HepG2 (cell line): ENCODE measurements around the gene SWSAP1. TPM values are rescaled to one million over a fixed set of nuclear protein-coding genes. Genes with fewer than 3 reads are reported as not detected.

Source experiments
- BHLHE40 ChIP-seq: IDR thresholded peaks from 2 replicates; pipeline ENCODE4 v1.6.1; 2011; ENCODE audit warnings: low read length, improper control_type of control experiment
- ELF3 ChIP-seq: IDR thresholded peaks from 2 replicates; pipeline ENCODE4 v1.6.1; 2016; ENCODE audit warnings: missing genetic modification reagents, missing compliant biosample characterization
- ETV5 ChIP-seq: IDR thresholded peaks from 2 replicates; pipeline ENCODE4 v1.6.1; 2018; ENCODE audit warnings: missing biosample characterization, missing genetic modification reagents, inconsistent platforms, borderline replicate concordance
- GZF1 ChIP-seq: sonication (generic); formaldehyde crosslinking; IDR thresholded peaks from 2 replicates; pipeline ENCODE4 v1.5.1; 2020; ENCODE audit warnings: mild to moderate bottlenecking, missing genetic modification reagents
- HDAC6 ChIP-seq: fragments of 200-600 bp; sonication (generic); IDR thresholded peaks from 2 replicates; pipeline ENCODE4 v1.7.0; 2017; ENCODE audit warnings: mild to moderate bottlenecking, antibody characterized with exemption, low read length, low read depth
- JUND ChIP-seq: sonication (generic); formaldehyde crosslinking; IDR thresholded peaks from 2 replicates; pipeline ENCODE4 v1.8.0; 2022; ENCODE audit warnings: mild to moderate bottlenecking, missing genetic modification reagents
- MZF1 ChIP-seq: sonication (generic); formaldehyde crosslinking; IDR thresholded peaks from 2 replicates; pipeline ENCODE4 v1.8.1; 2023; ENCODE audit warnings: mild to moderate bottlenecking, missing genetic modification reagents, borderline replicate concordance
- ONECUT2 ChIP-seq: sonication (generic); formaldehyde crosslinking; IDR thresholded peaks from 2 replicates; pipeline ENCODE4 v1.4.0; 2020; ENCODE audit warnings: missing genetic modification reagents
- PHF5A ChIP-seq: IDR thresholded peaks from one replicate; pipeline ENCODE4 v1.6.1; 2018; ENCODE audit warnings: low read depth, missing genetic modification reagents; ENCODE audit not compliant: unreplicated experiment
- RXRA ChIP-seq: sonication (generic); formaldehyde crosslinking; IDR thresholded peaks from 2 replicates; pipeline ENCODE4 v1.5.1; 2020; ENCODE audit warnings: missing genetic modification reagents
- SP4 ChIP-seq: sonication (generic); formaldehyde crosslinking; IDR thresholded peaks from 2 replicates; pipeline ENCODE4 v1.8.1; 2023; ENCODE audit warnings: mild to moderate bottlenecking, missing genetic modification reagents
- SSRP1 ChIP-seq: IDR thresholded peaks from 2 replicates; pipeline ENCODE4 v1.6.1; 2016; ENCODE audit warnings: control low read depth
- TAF1 ChIP-seq: sonication (generic); formaldehyde crosslinking; IDR thresholded peaks from 2 replicates; pipeline ENCODE4 v1.4.0; 2020; ENCODE audit warnings: missing genetic modification reagents
- TMF1 ChIP-seq: sonication (generic); formaldehyde crosslinking; IDR thresholded peaks from 2 replicates; pipeline ENCODE4 v1.8.1; 2022; ENCODE audit warnings: low read depth, missing genetic modification reagents
- ZNF274 ChIP-seq: sonication (generic); formaldehyde crosslinking; IDR thresholded peaks from 2 replicates; pipeline ENCODE4 v1.5.1; 2020; ENCODE audit warnings: mild to moderate bottlenecking, missing genetic modification reagents
- ZNF749 ChIP-seq: sonication (generic); formaldehyde crosslinking; IDR thresholded peaks from 2 replicates; pipeline ENCODE4 v1.8.0; 2022; ENCODE audit warnings: mild to moderate bottlenecking, missing genetic modification reagents, moderate library complexity, borderline replicate concordance
- polyA plus RNA-seq, 8 experiments: library from polyadenylated mRNA; depleted of rRNA in 3 of 8; stranded (reverse) in 7 of 8; unstranded in 1 of 8; fragments of >200 nt; fragmentation: Illumina TruSeq in 4 of 8; extraction: Trizol in 4 of 8; gene quantifications; 2 replicates each; pipeline versions ENCODE4 v1.2.1 to v1.2.3, GENCODE V29; 2011 to 2016; ENCODE audit warnings: low read depth in 4 of 8, missing spikeins in 1 of 8, mixed read lengths in 1 of 8; ENCODE audit not compliant: insufficient read depth in 1 of 8
- total RNA-seq, 5 experiments: library from RNA; depleted of rRNA; stranded (reverse); fragments of >200 nt; fragmentation: Illumina TruSeq; extraction: Trizol; gene quantifications; 2 replicates each; pipeline ENCODE4 v1.2.3, GENCODE V29; 2016; ENCODE audit warnings: low read depth in 1 of 5
- TF ChIP-seq, protein P1 (sequence below): sonication (generic); formaldehyde crosslinking; IDR thresholded peaks from 2 replicates; pipeline ENCODE4 v1.5.1; 2020; ENCODE audit warnings: missing genetic modification reagents, mild to moderate bottlenecking, borderline replicate concordance
- TF ChIP-seq, protein P2 (sequence below): sonication (generic); formaldehyde crosslinking; IDR thresholded peaks from 2 replicates; pipeline ENCODE4 v1.4.0; 2020; ENCODE audit warnings: missing genetic modification reagents, borderline replicate concordance
- TF ChIP-seq, protein P3 (sequence below): sonication (generic); formaldehyde crosslinking; IDR thresholded peaks from 2 replicates; pipeline ENCODE4 v1.4.0; 2020; ENCODE audit warnings: missing genetic modification reagents, low read depth, mild to moderate bottlenecking, borderline replicate concordance
- TF ChIP-seq, protein P4 (sequence below): IDR thresholded peaks from 2 replicates; pipeline ENCODE4 v1.6.1; 2016

SWSAP1 gene
- total and polyA plus RNA-seq, 2 of the 13 experiments (the other 11 are each of a cell fraction or from before 2014, with no cell fraction given): 2.7 to 3.3 TPM

DNA sequence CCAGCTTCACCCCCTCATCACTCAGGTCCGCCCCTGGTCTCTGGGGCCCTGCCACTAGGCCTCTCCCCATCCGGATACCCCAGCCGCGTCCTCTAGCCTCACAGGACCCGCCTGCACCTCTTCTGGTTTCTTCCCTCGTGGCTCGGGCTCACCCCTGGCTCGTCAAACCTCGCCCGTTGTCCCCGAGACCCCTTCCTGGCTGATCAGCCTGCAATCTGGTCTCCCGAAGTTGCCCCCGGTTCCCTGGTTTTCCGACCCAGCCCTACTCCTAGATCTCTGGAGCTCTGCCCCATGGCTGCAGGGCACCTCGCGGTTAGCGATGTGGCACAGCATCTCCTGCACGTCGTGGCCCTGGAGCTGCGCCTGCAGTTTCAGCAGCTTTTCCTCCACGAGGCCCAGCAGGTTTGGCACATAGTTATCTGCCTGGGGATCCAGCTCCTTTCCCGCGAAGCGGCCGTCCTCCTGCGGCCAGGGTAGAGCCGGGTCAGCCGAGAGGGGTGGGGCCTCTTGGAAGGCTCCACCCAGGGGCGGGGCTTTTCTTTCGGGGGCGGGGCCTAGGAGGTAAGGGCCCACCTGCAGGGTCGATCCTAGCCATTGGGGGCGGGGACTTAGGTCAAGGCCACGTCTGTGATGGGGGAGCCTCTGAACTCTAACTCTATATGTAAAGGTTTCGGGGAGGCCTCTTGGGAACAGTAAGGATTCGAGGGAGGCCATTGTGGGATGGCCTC lies 47.1 kb downstream of the SWSAP1 start (continued):
- TF ChIP-seq TMF1 (CRISPR knock-in tag) (no peak), ZNF749 (CRISPR knock-in tag) (no peak), TAF1 (no peak), ELF3 (CRISPR knock-in tag) (no peak), SSRP1 (CRISPR knock-in tag) (no peak), RXRA (CRISPR knock-in tag) (peak; percentile 14; the same call in 1 of the 2 replicates), JUND (no peak), GZF1 (CRISPR knock-in tag) (no peak), SP4 (CRISPR knock-in tag) (0 out of 2 replicates have a peak, but pooled peaks have one; percentile 17), HDAC6 (no peak), ZNF274 (CRISPR knock-in tag) (no peak), MZF1 (CRISPR knock-in tag) (no peak), PHF5A (no peak), ONECUT2 (CRISPR knock-in tag) (no peak), BHLHE40 (no peak), ETV5 (CRISPR knock-in tag) (no peak)
- TF ChIP-seq, protein P1, sequence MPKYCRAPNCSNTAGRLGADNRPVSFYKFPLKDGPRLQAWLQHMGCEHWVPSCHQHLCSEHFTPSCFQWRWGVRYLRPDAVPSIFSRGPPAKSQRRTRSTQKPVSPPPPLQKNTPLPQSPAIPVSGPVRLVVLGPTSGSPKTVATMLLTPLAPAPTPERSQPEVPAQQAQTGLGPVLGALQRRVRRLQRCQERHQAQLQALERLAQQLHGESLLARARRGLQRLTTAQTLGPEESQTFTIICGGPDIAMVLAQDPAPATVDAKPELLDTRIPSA (CRISPR knock-in tag): no peak
- TF ChIP-seq, protein P2, sequence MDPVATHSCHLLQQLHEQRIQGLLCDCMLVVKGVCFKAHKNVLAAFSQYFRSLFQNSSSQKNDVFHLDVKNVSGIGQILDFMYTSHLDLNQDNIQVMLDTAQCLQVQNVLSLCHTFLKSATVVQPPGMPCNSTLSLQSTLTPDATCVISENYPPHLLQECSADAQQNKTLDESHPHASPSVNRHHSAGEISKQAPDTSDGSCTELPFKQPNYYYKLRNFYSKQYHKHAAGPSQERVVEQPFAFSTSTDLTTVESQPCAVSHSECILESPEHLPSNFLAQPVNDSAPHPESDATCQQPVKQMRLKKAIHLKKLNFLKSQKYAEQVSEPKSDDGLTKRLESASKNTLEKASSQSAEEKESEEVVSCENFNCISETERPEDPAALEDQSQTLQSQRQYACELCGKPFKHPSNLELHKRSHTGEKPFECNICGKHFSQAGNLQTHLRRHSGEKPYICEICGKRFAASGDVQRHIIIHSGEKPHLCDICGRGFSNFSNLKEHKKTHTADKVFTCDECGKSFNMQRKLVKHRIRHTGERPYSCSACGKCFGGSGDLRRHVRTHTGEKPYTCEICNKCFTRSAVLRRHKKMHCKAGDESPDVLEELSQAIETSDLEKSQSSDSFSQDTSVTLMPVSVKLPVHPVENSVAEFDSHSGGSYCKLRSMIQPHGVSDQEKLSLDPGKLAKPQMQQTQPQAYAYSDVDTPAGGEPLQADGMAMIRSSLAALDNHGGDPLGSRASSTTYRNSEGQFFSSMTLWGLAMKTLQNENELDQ: no peak
- TF ChIP-seq, protein P3, sequence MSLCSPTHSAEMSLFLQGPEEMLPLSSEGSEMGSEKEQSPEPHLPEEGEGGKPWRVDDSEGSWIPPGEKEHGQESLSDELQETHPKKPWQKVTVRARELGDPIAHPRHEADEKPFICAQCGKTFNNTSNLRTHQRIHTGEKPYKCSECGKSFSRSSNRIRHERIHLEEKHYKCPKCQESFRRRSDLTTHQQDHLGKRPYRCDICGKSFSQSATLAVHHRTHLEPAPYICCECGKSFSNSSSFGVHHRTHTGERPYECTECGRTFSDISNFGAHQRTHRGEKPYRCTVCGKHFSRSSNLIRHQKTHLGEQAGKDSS (CRISPR knock-in tag): no peak
- TF ChIP-seq, protein P4, sequence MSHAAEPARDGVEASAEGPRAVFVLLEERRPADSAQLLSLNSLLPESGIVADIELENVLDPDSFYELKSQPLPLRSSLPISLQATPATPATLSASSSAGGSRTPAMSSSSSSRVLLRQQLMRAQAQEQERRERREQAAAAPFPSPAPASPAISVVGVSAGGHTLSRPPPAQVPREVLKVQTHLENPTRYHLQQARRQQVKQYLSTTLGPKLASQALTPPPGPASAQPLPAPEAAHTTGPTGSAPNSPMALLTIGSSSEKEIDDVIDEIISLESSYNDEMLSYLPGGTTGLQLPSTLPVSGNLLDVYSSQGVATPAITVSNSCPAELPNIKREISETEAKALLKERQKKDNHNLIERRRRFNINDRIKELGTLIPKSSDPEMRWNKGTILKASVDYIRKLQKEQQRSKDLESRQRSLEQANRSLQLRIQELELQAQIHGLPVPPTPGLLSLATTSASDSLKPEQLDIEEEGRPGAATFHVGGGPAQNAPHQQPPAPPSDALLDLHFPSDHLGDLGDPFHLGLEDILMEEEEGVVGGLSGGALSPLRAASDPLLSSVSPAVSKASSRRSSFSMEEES (CRISPR knock-in tag): no peak
